PC-3 (cell line): ENCODE results near the gene CNPY1.

Experiments used
- CTCF ChIP-seq: fragments of 300-600 bp; sonication (generic); conservative IDR thresholded peaks from 2 replicates; pipeline ENCODE4 v1.5.1; 2017; ENCODE audit warnings: antibody characterized with exemption, low read depth, mild to moderate bottlenecking, low read length
- EZH2 ChIP-seq: fragments of 300-600 bp; sonication (generic); IDR thresholded peaks from one replicate; pipeline ENCODE4 v1.6.1; 2017; ENCODE audit warnings: antibody characterized with exemption, mild to moderate bottlenecking, low read length; ENCODE audit not compliant: unreplicated experiment
- EZH2phosphoT487 ChIP-seq: fragments of 300-600 bp; sonication (generic); IDR thresholded peaks from 2 replicates; pipeline ENCODE4 v1.6.1; 2018; ENCODE audit warnings: mild to moderate bottlenecking, antibody characterized with exemption, low read length, borderline replicate concordance

GRCh38 chr7:155456738-155457543 is 89.4 kb downstream of the CNPY1 start:
- TF ChIP-seq CTCF (no peak), EZH2phosphoT487 (no peak), EZH2 (no peak)
